IMR-90 (cell line): ENCODE measurements around the gene ZNF750. TPM values are rescaled to one million over a fixed set of nuclear protein-coding genes. Genes with fewer than 3 reads are reported as not detected.

ENCODE experiments used
- ATAC-seq: fragments of 200-7000 bp; cut with Tn5 transposase; 2 replicates; pipeline ENCODE4 v1.9.1; 2020; ENCODE audit warnings: low read depth, mild to moderate bottlenecking, moderate library complexity
- BruUV-seq: library from RNA; stranded (reverse); fragments of 400-500 nt; replicated peaks from 2 replicates; lab custom pipeline; 2021; lab: Mats Ljungman, UMichigan
- CTCF ChIA-PET: fragments of 300-600 bp; formaldehyde crosslinking; extraction: SDS; loops from one replicate; lab custom pipeline; 2021; ENCODE audit warnings: antibody characterized with exemption; lab: Yijun Ruan, JAX
- POLR2A ChIA-PET: fragments of 300-600 bp; sonication (Branson Sonifier 250); formaldehyde crosslinking; loops from one replicate; lab custom pipeline; 2022; ENCODE audit warnings: antibody characterized with exemption; ENCODE audit not compliant: unreplicated experiment; lab: Charles Lee
- DNase-seq: peaks from one replicate; pipeline ENCODE4 v3.0.0; 2013
- H2AFZ ChIP-seq: replicated peaks from 2 replicates; pipeline ENCODE3; 2013; ENCODE audit warnings: low read length, mild to moderate bottlenecking; ENCODE audit not compliant: poor library complexity
- H2AK5ac ChIP-seq: 2 replicates; pipeline ENCODE4 v1.6.1; 2013; ENCODE audit warnings: low read depth, low read length, inconsistent platforms
- H2AK9ac ChIP-seq: replicated peaks from 2 replicates; pipeline ENCODE3; 2013; ENCODE audit warnings: mild to moderate bottlenecking, low read depth, low read length, moderate library complexity; ENCODE audit not compliant: poor library complexity
- H2BK120ac ChIP-seq: 2 replicates; pipeline ENCODE4 v1.6.1; 2013; ENCODE audit warnings: low read depth, low read length, inconsistent platforms
- H2BK15ac ChIP-seq: 3 replicates; pipeline ENCODE4 v1.6.1; 2013; ENCODE audit warnings: low read depth, low read length, inconsistent platforms
- H2BK20ac ChIP-seq: 2 replicates; pipeline ENCODE4 v1.6.1; 2013; ENCODE audit warnings: low read depth, mild to moderate bottlenecking, inconsistent platforms, low read length, moderate library complexity
- H2BK5ac ChIP-seq: 2 replicates; pipeline ENCODE4 v1.6.1; 2013; ENCODE audit warnings: mild to moderate bottlenecking, low read depth, low read length, inconsistent platforms; ENCODE audit not compliant: poor library complexity, severe bottlenecking
- H3K14ac ChIP-seq: replicated peaks from 2 replicates; pipeline ENCODE4 v1.6.1; 2013; ENCODE audit warnings: low read depth, low read length, inconsistent platforms
- H3K18ac ChIP-seq: 2 replicates; pipeline ENCODE4 v1.6.1; 2013; ENCODE audit warnings: low read depth, low read length, control low read depth
- H3K23ac ChIP-seq: 2 replicates; pipeline ENCODE4 v1.6.1; 2013; ENCODE audit warnings: low read depth, low read length, inconsistent platforms
- H3K27ac ChIP-seq: 2 replicates; pipeline ENCODE4 v1.5.1; 2013; ENCODE audit warnings: mild to moderate bottlenecking, control low read depth, low read length; ENCODE audit not compliant: insufficient read depth
- H3K27me3 ChIP-seq: 2 replicates; pipeline ENCODE4 v1.6.1; 2013; ENCODE audit warnings: low read length; ENCODE audit not compliant: control insufficient read depth, insufficient read depth
- H3K36me3 ChIP-seq: 2 replicates; pipeline ENCODE4 v1.6.1; 2013; ENCODE audit warnings: low read length, mixed read lengths; ENCODE audit not compliant: control insufficient read depth, insufficient read depth
- H3K4ac ChIP-seq: 2 replicates; pipeline ENCODE4 v1.6.1; 2013; ENCODE audit warnings: low read depth, low read length, inconsistent platforms
- H3K4me1 ChIP-seq: 2 replicates; pipeline ENCODE4 v1.6.1; 2013; ENCODE audit warnings: low read length, mixed read lengths; ENCODE audit not compliant: control insufficient read depth, insufficient read depth
- H3K4me2 ChIP-seq: 2 replicates; pipeline ENCODE4 v1.6.1; 2013; ENCODE audit warnings: low read depth, mild to moderate bottlenecking, control low read depth, low read length, moderate library complexity
- H3K4me3 ChIP-seq: 2 replicates; pipeline ENCODE4 v1.5.1; 2013; ENCODE audit warnings: low read depth, mild to moderate bottlenecking, control low read depth, low read length, moderate library complexity; ENCODE audit not compliant: insufficient read depth
- H3K56ac ChIP-seq: 2 replicates; pipeline ENCODE4 v1.6.1; 2013; ENCODE audit warnings: low read length, inconsistent platforms; ENCODE audit not compliant: insufficient read depth; ENCODE audit errors: extremely low read depth
- H3K79me1 ChIP-seq, 2 experiments: 2 replicates each; pipeline ENCODE4 v1.6.1; 2013; ENCODE audit warnings: low read length in 2 of 2, inconsistent platforms in 1 of 2, low read depth in 1 of 2
- H3K9ac ChIP-seq: 2 replicates; pipeline ENCODE4 v1.6.1; 2013; ENCODE audit warnings: low read depth, low read length, control low read depth
- H3K9me1 ChIP-seq: 2 replicates; pipeline ENCODE4 v1.6.1; 2013; ENCODE audit warnings: low read length, inconsistent platforms; ENCODE audit not compliant: insufficient read depth
- H3K9me3 ChIP-seq: 2 replicates; pipeline ENCODE4 v1.6.1; 2013; ENCODE audit warnings: low read length; ENCODE audit not compliant: control insufficient read depth, insufficient read depth
- H4K20me1 ChIP-seq: 2 replicates; pipeline ENCODE4 v1.6.1; 2013; ENCODE audit warnings: low read length, inconsistent platforms; ENCODE audit not compliant: insufficient read depth
- H4K5ac ChIP-seq: 2 replicates; pipeline ENCODE4 v1.6.1; 2013; ENCODE audit warnings: mild to moderate bottlenecking, low read depth, low read length, control low read depth
- H4K8ac ChIP-seq, 2 experiments: 2 replicates each; pipeline ENCODE4 v1.6.1; 2013; ENCODE audit warnings: low read depth in 2 of 2, low read length in 2 of 2, control low read depth in 1 of 2, inconsistent platforms in 1 of 2
- H4K91ac ChIP-seq: 2 replicates; pipeline ENCODE4 v1.6.1; 2013; ENCODE audit warnings: low read depth, low read length, inconsistent platforms; ENCODE audit not compliant: insufficient read depth
- MXI1 ChIP-seq: IDR thresholded peaks from 2 replicates; pipeline ENCODE4 v1.6.1; 2012; ENCODE audit warnings: low read depth, mild to moderate bottlenecking, low read length, moderate library complexity, borderline replicate concordance
- POLR2A ChIP-seq: IDR thresholded peaks from 2 replicates; pipeline ENCODE4 v1.6.1; 2012; ENCODE audit warnings: mild to moderate bottlenecking, low read depth, low read length
- RFX5 ChIP-seq: IDR thresholded peaks from 2 replicates; pipeline ENCODE4 v1.8.0; 2012; ENCODE audit warnings: low read depth, mild to moderate bottlenecking, low read length, moderate library complexity
- WGBS, 2 experiments: methylation state at CpG; one replicate each; pipeline versions ENCODE4 v1.1.5 to v1.1.7; 2013; ENCODE audit warnings: missing lambda C conversion rate in 2 of 2; ENCODE audit not compliant: insufficient read length in 1 of 2; ENCODE audit errors: extremely low coverage in 2 of 2; 5-methylcytosine and 5-hydroxymethylcytosine counted together
- dilution Hi-C: fragments of 300-500 bp; cut with HindIII; formaldehyde crosslinking; loops from one replicate; pipeline ENCODE4 v1.14.3; 2018; ENCODE audit warnings: low sequenced_read_pairs; ENCODE audit not compliant: unreplicated experiment
- in situ Hi-C: fragments of 300-500 bp; cut with MboI; formaldehyde crosslinking; loops from 3 replicates; pipeline ENCODE4 v1.14.3; 2019; ENCODE audit warnings: low sequenced_read_pairs, inconsistent platforms, mixed read lengths
- intact Hi-C: fragments of 100-400 bp; cut with micrococcal nuclease; formaldehyde crosslinking; loops from 2 replicates; pipeline ENCODE4 v1.10.0; 2022
- polyA plus RNA-seq, 3 experiments: library from polyadenylated mRNA; depleted of rRNA; stranded (reverse); fragments of >200 nt; gene quantifications; 2 replicates each; pipeline ENCODE4 v1.2.3, GENCODE V29; 2012; ENCODE audit warnings: low replicate concordance in 1 of 3
- total RNA-seq: library from RNA; depleted of rRNA; stranded (reverse); fragments of >200 nt; gene quantifications from 2 replicates; pipeline ENCODE4 v1.2.3, GENCODE V29; 2012

The ZNF750 gene
- total and polyA plus RNA-seq, 2 of the 4 experiments (the other 2 are of a cell fraction), result not detected

DNA sequence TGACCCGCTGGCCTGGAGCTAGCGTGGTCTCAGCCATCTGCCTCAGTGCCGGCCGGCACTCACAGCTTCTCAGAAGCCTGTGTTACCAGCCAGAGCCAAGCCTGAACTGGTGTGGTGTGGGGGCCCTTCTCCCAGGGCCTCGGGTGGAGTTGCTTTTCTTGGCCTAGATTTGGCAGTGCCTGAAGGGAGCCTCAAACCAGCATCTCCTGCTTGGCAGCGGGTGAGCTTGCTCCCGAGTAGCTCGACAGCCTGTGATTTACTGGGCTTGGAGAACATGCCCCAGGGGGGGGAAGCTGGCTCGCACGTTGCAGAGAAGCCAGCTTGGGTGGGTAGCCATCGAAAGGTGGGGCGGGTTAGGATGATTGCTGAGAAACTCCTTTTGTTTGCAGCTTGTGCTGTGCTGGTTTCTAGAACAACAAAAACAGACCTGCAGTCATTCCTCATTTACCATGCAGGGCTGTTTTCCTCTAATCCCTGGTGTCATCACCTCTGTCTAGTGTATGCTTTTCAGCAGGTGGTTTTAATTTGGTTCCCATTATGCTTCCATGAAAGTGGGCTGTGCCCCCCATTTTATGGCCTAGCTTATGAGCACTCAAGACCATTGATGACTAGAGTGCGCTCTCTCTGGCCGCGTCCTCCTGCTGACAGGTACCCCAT is 45.7 kb downstream of the ZNF750 start:
- Histone ChIP-seq H3K23ac (no peak overlapping the region), H2BK20ac (no peak overlapping the region), H2AK9ac (no peak overlapping the region), H4K5ac (no peak overlapping the region), H3K14ac (no peak overlapping the region), H3K9me3 (no peaks in the 10 kb centered on the region), H2AFZ (no peak overlapping the region), H2BK120ac (no peak overlapping the region; the same call in 1 of the 2 replicates), H3K9ac (no peak overlapping the region), H3K9me1 (peaks cover 5% of the 10 kb centered on the region; the same call in 1 of the 2 replicates), H3K18ac (no peak overlapping the region), H2AK5ac (no peak overlapping the region), H3K4me1 (peaks cover 7% of the 10 kb centered on the region), H3K27me3 (no peaks in the 10 kb centered on the region), H4K8ac (no peak overlapping the region), H4K91ac (no peak overlapping the region), H3K4ac (no peak overlapping the region), H3K4me2 (no peak overlapping the region), H3K27ac (no peak overlapping the region), H3K4me3 (no peak overlapping the region), H2BK15ac (no peak overlapping the region), H3K79me1 (peaks cover 6 to 61% of the 10 kb centered on the region in 2 experiments), H3K36me3 (no peaks in the 10 kb centered on the region; the same call in 1 of the 2 replicates), H2BK5ac (no peak overlapping the region), H4K20me1 (peaks cover 6% of the 10 kb centered on the region), H3K56ac (no peak overlapping the region)
- in situ Hi-C loops (no loop called here), dilution Hi-C loops (no loop called here), intact Hi-C loops (no loop called here)
- POLR2A ChIA-PET, result no interaction called here
- CTCF ChIA-PET, result no interaction called here
- BruUV-seq, result no TSS peak
- WGBS, 2 experiments, result 88% methylated on average over 5 of the region's 15 CpGs; no CpG with 5 or more reads in 1 of the 2 experiments
- no peak for TF ChIP-seq MXI1
- no peak for TF ChIP-seq POLR2A
- no peak for TF ChIP-seq RFX5
- no peak for ATAC-seq
- DNase-seq, result no peak
